Muscle of arm (tissue), 12 donors: ENCODE results near the gene BRMS1. TPM values are rescaled to one million over a fixed set of nuclear protein-coding genes. Genes with fewer than 3 reads are reported as not detected.
"Not testable (repeated sequence)": the region's sequence is repeated elsewhere in the genome, so short reads cannot be mapped to it uniquely, and the experiment has no call there.

Experiments
- DNase-seq: peaks from one replicate; pipeline ENCODE4 v3.0.0-alpha.2; 2013
- polyA plus RNA-seq, 12 donors: library from polyadenylated mRNA; unstranded; fragments of 120-200 nt; gene quantifications; one replicate each; pipeline ENCODE4 v1.2.1, GENCODE V29; 2013; ENCODE audit not compliant: insufficient read length in 12 of 12

The BRMS1 gene
- polyA plus RNA-seq, 12 donors, result 14.7 to 28.4 (median 19.2) TPM; not detected in 1

- no peak for DNase-seq
Observed at GRCh38 chr11:66326261-66327111, 18.4 kb downstream of the BRMS1 start.

GRCh38 chr11:66325263-66325671, 19.6 kb downstream of the BRMS1 start:
- no peak for DNase-seq

- no peak for DNase-seq
Observed at GRCh38 chr11:66324664-66325063, 20.2 kb downstream of the BRMS1 start.

- no peak for DNase-seq
Observed at GRCh38 chr11:66323684-66324083, 21.2 kb downstream of the BRMS1 start.

- DNase-seq, result no peak
Observed at GRCh38 chr11:66322732-66323427, 22.0 kb downstream of the BRMS1 start.

GRCh38 chr11:66321606-66322005, 23.3 kb downstream of the BRMS1 start:
- DNase-seq, result no peak

- DNase-seq, result not testable (repeated sequence)
Observed at GRCh38 chr11:66320748-66321147, 24.2 kb downstream of the BRMS1 start.

GRCh38 chr11:66320289-66320688, 24.6 kb downstream of the BRMS1 start:
- not testable (repeated sequence) for DNase-seq

- no peak for DNase-seq
Observed at GRCh38 chr11:66318600-66318970, 26.3 kb downstream of the BRMS1 start.

GRCh38 chr11:66317723-66318599, 26.9 kb downstream of the BRMS1 start:
- DNase-seq, result no peak

GRCh38 chr11:66317322-66317722, 27.6 kb downstream of the BRMS1 start:
- DNase-seq, result no peak

GRCh38 chr11:66316849-66317251, 28.1 kb downstream of the BRMS1 start, which contains the start of gene CD248:
TSS of gene CD248 (minus strand) at chr11:66317044. CDS start at chr11:66317027, 17 bp downstream.
- DNase-seq, result peak; percentile 83

GRCh38 chr11:66315921-66316811, 28.7 kb downstream of the BRMS1 start:
- DNase-seq, result no peak

- no peak for DNase-seq
Observed at GRCh38 chr11:66315498-66315885, 29.4 kb downstream of the BRMS1 start.

- no peak for DNase-seq
Observed at GRCh38 chr11:66314561-66315497, 30.1 kb downstream of the BRMS1 start.

- DNase-seq, result no peak
Observed at GRCh38 chr11:66314186-66314501, 30.8 kb downstream of the BRMS1 start.

- DNase-seq, result no peak
Observed at GRCh38 chr11:66313321-66314185, 31.4 kb downstream of the BRMS1 start.

GRCh38 chr11:66312549-66313320, 32.2 kb downstream of the BRMS1 start:
- DNase-seq, result peak; percentile 97
